ENCODE measurements around the gene NHLRC2.
"Not testable (repeated sequence)": the region's sequence is repeated elsewhere in the genome, so short reads cannot be mapped to it uniquely, and the experiment has no call there.

The NHLRC2 gene

GRCh38 chr10:113854013-113854760, at the start of gene NHLRC2, which contains the start of gene DCLRE1A:
Gene NHLRC2 (plus strand): TSS chr10:113854661. CDS start chr10:113854873, 212 bp downstream.
Gene DCLRE1A (minus strand): TSS chr10:113854082. CDS start chr10:113853182, 900 bp downstream.
- DNase-seq (ENCODE audit: low spot score): peak; percentile 80

GRCh38 chr10:113806503-113806902, 48.0 kb upstream of the NHLRC2 start:
- DNase-seq (ENCODE audit: low spot score): no peak

- no peak for DNase-seq (ENCODE audit: low spot score)
These were observed 46.3 kb upstream of the NHLRC2 start for GRCh38 chr10:113808168-113808567.

- DNase-seq (ENCODE audit: low spot score): not testable (repeated sequence)
These were observed 39.8 kb upstream of the NHLRC2 start for GRCh38 chr10:113814700-113815099.

GRCh38 chr10:113819989-113820388, 34.5 kb upstream of the NHLRC2 start:
- no peak for DNase-seq (ENCODE audit: low spot score)

- no peak for DNase-seq (ENCODE audit: low spot score)
These were observed 34.0 kb upstream of the NHLRC2 start for GRCh38 chr10:113820507-113820906.

- DNase-seq (ENCODE audit: low spot score): not testable (repeated sequence)
These were observed 33.2 kb upstream of the NHLRC2 start for GRCh38 chr10:113821306-113821705.

- no peak for DNase-seq (ENCODE audit: low spot score)
These were observed 32.3 kb upstream of the NHLRC2 start for GRCh38 chr10:113822174-113822573.

GRCh38 chr10:113823389-113823788, 31.1 kb upstream of the NHLRC2 start:
- no peak for DNase-seq (ENCODE audit: low spot score)

GRCh38 chr10:113825791-113826190, 28.7 kb upstream of the NHLRC2 start:
- DNase-seq (ENCODE audit: low spot score): no peak

GRCh38 chr10:113828567-113828966, 25.9 kb upstream of the NHLRC2 start:
- not testable (repeated sequence) for DNase-seq (ENCODE audit: low spot score)

GRCh38 chr10:113842171-113842570, 12.3 kb upstream of the NHLRC2 start:
- no peak for DNase-seq (ENCODE audit: low spot score)

- DNase-seq (ENCODE audit: low spot score): peak; percentile 29
These were observed 10.4 kb upstream of the NHLRC2 start for GRCh38 chr10:113843972-113844485.

- no peak for DNase-seq (ENCODE audit: low spot score)
These were observed 8.4 kb upstream of the NHLRC2 start for GRCh38 chr10:113846036-113846435.

GRCh38 chr10:113849140-113849803, 5.2 kb upstream of the NHLRC2 start:
- no peak for DNase-seq (ENCODE audit: low spot score)

- DNase-seq (ENCODE audit: low spot score): no peak
These were observed 4.5 kb upstream of the NHLRC2 start for GRCh38 chr10:113849946-113850345.

GRCh38 chr10:113853578-113854012, 866 bp upstream of the NHLRC2 start:
- peak; percentile 69 for DNase-seq (ENCODE audit: low spot score)

- peak; percentile 70 for DNase-seq (ENCODE audit: low spot score)
These were observed 514 bp downstream of the NHLRC2 start for GRCh38 chr10:113854761-113855588.

- DNase-seq (ENCODE audit: low spot score): no peak
These were observed 2.1 kb downstream of the NHLRC2 start for GRCh38 chr10:113856563-113856962.

GRCh38 chr10:113857210-113857609, 2.7 kb downstream of the NHLRC2 start:
- DNase-seq (ENCODE audit: low spot score): no peak

GRCh38 chr10:113858541-113858940, 4.1 kb downstream of the NHLRC2 start:
- DNase-seq (ENCODE audit: low spot score): peak; percentile 67

- no peak for DNase-seq (ENCODE audit: low spot score)
These were observed 4.8 kb downstream of the NHLRC2 start for GRCh38 chr10:113859261-113859660.
